Stimulated activated naive B cell treated with anti-CD40 and anti-IgM and Interleukin-4, amounts not matched to agents 10 μg/mL and 1 μg/mL and 100 μg/mL, for 72 hours (primary cell): ENCODE data around the gene POLR2J.
"Not testable (repeated sequence)": the region's sequence is repeated elsewhere in the genome, so short reads cannot be mapped to it uniquely, and the experiment has no call there.

Source experiments
- ATAC-seq, 2 donors: fragments of 150-1000 bp; cut with Tn5 transposase; replicated peaks; 2 replicates each; pipeline ENCODE4 v1.10.0; 2021; ENCODE audit warnings: moderate library complexity in 1 of 2
- DNase-seq: peaks from one replicate; pipeline ENCODE4 v3.0.0; 2021
- H3K27ac Mint-ChIP-seq: one replicate; pipeline ENCODE4 v1.8.0; 2022; ENCODE audit warnings: mild to moderate bottlenecking, mixed read lengths
- H3K27me3 Mint-ChIP-seq, 2 donors: one replicate each; pipeline ENCODE4 v1.8.0; 2022; ENCODE audit warnings: mixed read lengths in 2 of 2
- H3K36me3 Mint-ChIP-seq, 2 donors: one replicate each; pipeline ENCODE4 v1.8.0; 2022; ENCODE audit warnings: mixed read lengths in 2 of 2, mild to moderate bottlenecking in 1 of 2
- H3K4me1 Mint-ChIP-seq, 2 donors: one replicate each; pipeline ENCODE4 v1.8.0; 2022; ENCODE audit warnings: mixed read lengths in 2 of 2, mild to moderate bottlenecking in 1 of 2
- H3K4me3 Mint-ChIP-seq, 2 donors: one replicate each; pipeline ENCODE4 v1.8.0; 2022; ENCODE audit warnings: mild to moderate bottlenecking in 2 of 2, mixed read lengths in 2 of 2, moderate library complexity in 1 of 2
- H3K9me3 Mint-ChIP-seq, 2 donors: one replicate each; pipeline ENCODE4 v1.8.0; 2022; ENCODE audit warnings: mixed read lengths in 2 of 2, mild to moderate bottlenecking in 1 of 2

The POLR2J gene

DNA sequence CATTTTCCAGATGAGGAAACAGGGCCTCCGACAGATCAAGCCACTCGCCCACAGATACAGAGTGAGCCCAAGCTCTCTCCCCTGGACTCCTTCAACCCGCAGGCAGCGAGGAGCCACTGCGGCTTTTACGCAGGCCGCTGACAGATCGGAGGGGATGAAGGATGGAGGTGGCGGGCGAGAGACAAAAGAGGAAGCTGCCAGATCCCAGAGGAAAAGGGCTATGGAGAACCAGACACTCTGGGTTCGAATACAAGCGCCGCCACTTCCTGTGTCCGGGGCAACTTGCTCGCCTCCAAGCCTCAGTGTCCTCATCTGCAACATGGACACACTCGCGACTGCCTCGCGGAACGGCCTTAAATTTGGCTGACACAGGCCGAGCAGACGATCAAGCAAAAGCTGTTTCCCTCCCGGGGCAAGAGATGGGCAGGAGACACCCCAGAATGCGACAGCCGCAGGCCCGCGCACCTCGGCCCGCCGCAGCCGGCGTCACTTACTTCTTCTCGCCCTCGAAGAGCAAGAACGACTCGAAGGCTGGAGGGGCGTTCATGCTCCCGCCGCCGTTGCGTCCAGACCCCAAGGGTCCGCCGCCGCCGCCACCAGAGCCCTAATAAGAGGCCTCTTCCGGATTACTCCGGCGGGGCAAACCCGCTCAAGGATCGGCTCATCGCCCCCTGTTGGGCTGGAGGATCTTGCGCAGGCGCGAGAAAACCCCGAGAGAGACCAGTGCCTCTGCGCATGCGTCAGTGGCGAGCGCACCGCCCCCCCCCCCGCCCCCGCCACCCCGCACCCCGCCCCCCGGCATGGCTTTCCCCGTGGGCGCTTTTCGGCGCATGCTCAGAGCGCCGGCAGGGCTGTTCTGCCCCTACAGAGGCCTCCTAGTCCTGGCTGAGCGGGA, at the start of gene POLR2J:
Gene POLR2J (minus strand): TSS at position 609 of the 895 bp plus-strand sequence. CDS start 62 bp downstream, at position 547.
- not testable (repeated sequence) for H3K36me3 Mint-ChIP-seq

DNA sequence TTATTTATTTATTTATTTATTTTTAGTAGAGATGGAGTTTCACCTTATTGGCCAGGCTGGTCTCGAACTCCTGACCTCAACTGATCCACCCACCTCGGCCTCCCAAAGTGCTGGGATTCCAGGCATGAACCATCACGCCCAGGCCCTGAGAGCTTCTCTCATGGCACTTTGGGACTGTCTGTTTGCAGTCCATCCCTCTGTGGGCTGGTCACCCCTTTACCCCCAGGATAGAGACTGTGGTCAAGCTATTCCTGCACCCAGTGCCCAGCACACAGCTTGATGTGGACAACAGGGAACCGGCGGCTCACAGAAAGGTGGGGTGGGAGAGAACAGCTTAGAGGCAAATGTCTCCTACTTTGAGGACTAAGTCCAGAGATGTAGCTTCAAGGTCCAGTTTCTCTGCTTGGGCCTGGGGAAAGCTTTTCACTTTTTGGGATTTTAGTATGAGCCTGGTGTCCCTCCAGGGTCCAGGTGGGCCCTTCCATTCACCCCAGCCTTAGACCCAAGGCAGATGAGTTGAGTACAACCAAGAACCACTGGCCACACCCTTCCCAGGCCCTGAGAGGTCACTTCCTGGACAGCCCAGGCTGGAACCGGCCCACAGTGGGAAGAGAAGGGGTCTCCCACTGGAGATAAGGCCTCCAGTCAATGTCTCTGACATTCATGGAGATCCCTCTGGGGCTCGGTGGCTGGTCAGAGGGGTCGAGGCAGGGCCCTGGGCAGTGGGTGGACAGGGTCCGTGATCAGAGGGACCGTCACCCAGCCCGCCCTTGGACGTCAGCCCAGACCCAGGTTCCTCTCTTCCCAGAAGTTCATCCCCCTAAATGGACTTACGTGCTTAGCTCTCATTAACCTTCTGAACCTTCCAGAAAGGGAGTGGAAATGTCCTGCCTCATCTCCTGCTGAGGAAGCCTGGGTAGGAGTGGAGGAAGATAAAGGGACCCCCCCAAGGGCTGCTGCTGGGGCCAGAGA, 49.4 kb upstream of the POLR2J start:
- not testable (repeated sequence) for H3K4me3 Mint-ChIP-seq, H3K27ac Mint-ChIP-seq, DNase-seq, H3K36me3 Mint-ChIP-seq, H3K4me1 Mint-ChIP-seq, H3K27me3 Mint-ChIP-seq, ATAC-seq, H3K9me3 Mint-ChIP-seq

More for the DNA sequence above, at the start of gene POLR2J:
- H3K4me3 Mint-ChIP-seq: peak within 1 kb of the TSS; percentile 82 to 90
- H3K27me3 Mint-ChIP-seq, H3K9me3 Mint-ChIP-seq, H3K4me1 Mint-ChIP-seq: not testable (repeated sequence)
- ATAC-seq (peak; percentile 89 to 92), DNase-seq (peak; percentile 99)
- H3K27ac Mint-ChIP-seq: peak within 1 kb of the TSS; percentile 87

DNA sequence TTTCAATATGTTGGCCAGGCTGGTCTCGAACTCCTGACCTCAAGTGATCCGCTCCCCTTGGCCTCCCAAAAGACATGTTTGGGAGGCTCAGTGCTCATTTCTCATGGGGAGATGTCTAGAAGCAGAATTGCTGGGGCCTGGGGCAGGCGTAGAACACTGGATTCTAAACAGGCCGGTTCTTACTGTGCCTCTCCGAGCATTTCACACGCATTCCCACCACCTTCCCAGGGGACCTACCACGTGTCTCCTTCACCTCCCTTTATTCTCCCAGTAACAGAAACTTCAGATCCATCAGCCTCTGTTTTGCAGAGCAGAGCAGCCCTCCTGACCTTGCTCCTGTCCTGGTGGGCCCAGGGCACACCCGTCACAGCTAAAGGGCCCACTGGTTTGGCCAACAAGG, 48.5 kb upstream of the POLR2J start:
- H3K36me3 Mint-ChIP-seq, H3K27me3 Mint-ChIP-seq, H3K9me3 Mint-ChIP-seq, H3K27ac Mint-ChIP-seq, H3K4me3 Mint-ChIP-seq, H3K4me1 Mint-ChIP-seq, DNase-seq, ATAC-seq: not testable (repeated sequence)

DNA sequence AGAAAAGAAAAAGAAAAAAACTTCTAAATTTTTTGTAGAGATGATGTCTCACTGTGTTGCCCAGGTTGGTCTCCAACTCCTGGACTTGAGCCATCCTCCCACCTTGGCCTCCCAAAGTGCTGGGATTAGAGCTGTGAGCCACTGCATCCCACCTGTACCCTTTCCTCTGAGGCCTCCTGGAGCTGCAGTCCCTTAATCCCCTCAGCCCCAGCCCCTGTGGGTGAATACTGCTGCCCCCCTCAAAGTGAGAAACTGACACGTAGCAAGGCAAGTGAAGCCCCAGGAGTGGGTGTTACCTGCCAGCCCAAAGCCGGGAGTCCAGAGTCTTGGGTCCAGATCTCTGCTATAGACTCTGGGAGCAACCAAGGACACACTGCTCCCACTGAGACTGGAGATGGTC, 46.1 kb upstream of the POLR2J start:
- H3K9me3 Mint-ChIP-seq, H3K36me3 Mint-ChIP-seq, H3K27me3 Mint-ChIP-seq, H3K4me3 Mint-ChIP-seq, H3K27ac Mint-ChIP-seq, H3K4me1 Mint-ChIP-seq, DNase-seq: not testable (repeated sequence)
- peak; percentile 7 to 14 for ATAC-seq

DNA sequence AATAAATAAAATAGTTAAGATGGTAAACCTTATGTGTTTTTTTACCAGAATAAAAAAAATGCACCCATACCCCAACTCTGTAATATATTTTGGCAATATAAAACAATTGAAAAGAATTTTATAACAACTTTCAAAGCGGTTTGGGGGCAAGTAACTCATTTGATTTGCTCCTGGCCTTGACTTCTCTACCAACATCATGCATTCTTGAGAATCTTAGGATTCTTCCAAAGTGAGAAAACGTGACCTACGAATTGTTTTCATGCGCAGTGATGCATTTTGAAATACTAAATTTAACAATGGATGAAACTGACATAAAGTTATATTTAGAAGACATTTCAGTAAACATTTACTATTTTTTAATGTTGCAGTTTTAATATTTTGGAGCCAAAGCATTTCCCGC, 42.1 kb upstream of the POLR2J start:
- H3K4me3 Mint-ChIP-seq, H3K27me3 Mint-ChIP-seq, H3K27ac Mint-ChIP-seq, ATAC-seq, H3K9me3 Mint-ChIP-seq, H3K36me3 Mint-ChIP-seq, DNase-seq, H3K4me1 Mint-ChIP-seq: not testable (repeated sequence)

DNA sequence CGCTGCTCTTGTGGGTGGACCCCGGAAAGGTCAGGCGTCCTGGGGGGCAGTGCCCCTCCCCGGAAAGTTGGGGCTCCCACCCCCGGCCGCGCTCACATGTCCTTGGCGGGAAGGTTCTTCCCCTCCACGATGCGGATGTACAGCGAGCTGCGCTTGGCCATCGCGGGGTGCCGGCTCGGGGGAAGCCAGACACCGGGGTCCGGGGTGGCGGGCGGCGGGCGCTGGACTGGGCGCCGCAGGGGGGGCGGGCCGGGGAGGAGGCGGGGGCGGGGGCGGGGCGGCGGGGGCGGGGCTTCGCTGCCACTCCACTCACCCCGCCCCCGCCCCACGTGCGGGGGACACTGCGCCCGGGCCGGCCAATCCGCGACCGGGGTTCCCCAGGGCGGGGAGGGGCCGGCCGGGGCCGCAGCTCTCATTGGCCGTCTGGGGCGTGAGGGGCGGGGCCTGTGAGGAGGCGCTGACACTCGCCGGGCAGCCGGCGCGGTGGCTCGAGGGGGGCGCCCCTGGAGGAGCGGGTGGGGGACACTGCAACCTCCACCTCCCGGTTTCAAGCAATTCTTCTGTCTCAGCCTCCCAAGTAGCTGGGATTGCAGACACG, 38.9 kb upstream of the POLR2J start, which contains the start of gene RASA4B:
Gene RASA4B (minus strand): TSS at position 228 of the 598 bp plus-strand sequence. CDS start 67 bp downstream, at position 161.
- ATAC-seq: peak; percentile 70 to 81
- H3K4me3 Mint-ChIP-seq: peak within 1 kb of the TSS; percentile 52 to 56
- H3K27ac Mint-ChIP-seq, H3K36me3 Mint-ChIP-seq, H3K9me3 Mint-ChIP-seq, H3K27me3 Mint-ChIP-seq, H3K4me1 Mint-ChIP-seq, DNase-seq: not testable (repeated sequence)

DNA sequence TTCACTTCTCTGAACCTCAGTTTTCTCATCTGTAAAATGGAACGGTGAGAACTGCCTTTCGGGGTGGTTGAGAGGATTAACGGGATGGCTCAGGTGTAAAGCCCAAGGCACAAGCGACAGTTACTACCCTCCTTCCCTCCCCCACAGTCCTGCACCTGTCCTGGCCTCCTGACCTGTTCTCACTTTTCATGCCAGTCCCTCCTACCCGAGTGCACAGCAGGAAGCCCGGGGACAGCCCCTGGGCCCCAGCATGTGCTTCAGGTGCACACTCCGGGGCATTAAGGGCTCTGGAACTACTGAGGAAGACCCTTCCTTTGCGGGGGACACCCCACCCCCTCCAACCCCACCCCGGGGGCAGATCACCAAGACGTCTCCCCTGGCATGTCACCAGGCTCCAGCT, 38.2 kb upstream of the POLR2J start:
- not testable (repeated sequence) for H3K27me3 Mint-ChIP-seq, H3K4me3 Mint-ChIP-seq, H3K9me3 Mint-ChIP-seq, H3K36me3 Mint-ChIP-seq, DNase-seq, H3K4me1 Mint-ChIP-seq, H3K27ac Mint-ChIP-seq
- peak; percentile 51 to 60 for ATAC-seq

DNA sequence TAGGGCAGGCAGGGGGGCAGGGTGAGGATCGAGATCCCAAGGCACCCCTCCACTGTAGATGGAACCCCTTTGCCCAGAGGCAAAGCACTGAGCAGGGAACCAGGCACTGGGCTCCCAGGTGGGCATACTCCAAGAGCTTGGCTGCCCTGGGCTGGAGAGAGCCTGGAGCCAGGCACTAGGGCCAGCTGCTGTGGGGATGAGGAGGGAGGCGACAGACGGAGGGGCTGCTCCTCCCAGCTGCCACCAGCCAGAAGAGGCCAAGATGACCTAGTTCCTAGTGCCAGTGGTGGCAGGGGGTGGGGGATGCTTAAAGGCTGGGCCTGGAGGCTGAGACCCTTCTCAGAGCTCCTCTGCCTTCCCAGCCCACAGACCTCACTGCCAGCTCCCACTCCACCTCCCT, 37.2 kb upstream of the POLR2J start:
- H3K4me1 Mint-ChIP-seq, H3K9me3 Mint-ChIP-seq, ATAC-seq, DNase-seq, H3K36me3 Mint-ChIP-seq, H3K27ac Mint-ChIP-seq, H3K27me3 Mint-ChIP-seq, H3K4me3 Mint-ChIP-seq: not testable (repeated sequence)

DNA sequence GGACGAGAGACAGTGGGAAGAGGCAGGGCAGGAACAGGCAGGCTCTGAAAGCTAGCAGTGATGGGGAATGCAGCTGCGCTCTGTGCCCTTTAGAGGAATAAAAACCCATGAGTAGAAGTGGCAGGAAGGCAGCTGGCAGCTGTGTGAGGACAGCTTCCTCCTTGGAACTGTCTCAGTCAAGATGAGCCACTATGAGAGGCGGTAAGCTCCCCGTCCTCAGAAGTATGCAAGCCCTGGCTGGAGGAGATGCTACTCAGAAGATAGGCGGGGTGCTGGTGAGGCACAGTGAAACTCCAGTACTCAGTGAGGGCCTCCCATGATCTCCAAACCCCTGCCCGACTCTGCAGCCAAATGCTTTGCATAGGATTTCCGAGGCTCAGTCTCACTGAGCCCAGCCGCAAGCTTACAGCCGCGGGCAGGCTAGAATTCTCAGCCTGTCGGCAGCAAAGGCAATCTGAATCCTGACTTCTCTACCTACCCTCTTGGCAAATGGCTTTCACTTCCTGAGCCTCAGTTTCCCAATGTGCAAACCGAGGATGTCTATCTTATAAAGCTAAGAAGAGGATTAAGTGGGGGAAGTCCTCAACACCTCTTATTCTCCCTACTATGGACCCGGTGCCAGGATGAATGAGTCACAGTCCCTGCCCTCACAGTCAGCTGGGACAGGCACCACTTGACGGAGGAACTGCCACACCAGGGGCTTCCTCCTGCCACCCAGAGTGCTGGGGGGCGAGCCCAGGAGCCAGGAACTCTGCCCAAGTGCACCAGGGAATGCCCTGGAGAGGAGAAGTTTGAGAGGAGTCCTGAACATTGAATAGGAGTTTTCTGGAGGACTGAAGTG, 36.4 kb upstream of the POLR2J start:
- H3K27ac Mint-ChIP-seq, H3K9me3 Mint-ChIP-seq, H3K4me1 Mint-ChIP-seq, DNase-seq, H3K27me3 Mint-ChIP-seq, H3K4me3 Mint-ChIP-seq, H3K36me3 Mint-ChIP-seq: not testable (repeated sequence)
- peak; percentile 19 for ATAC-seq

DNA sequence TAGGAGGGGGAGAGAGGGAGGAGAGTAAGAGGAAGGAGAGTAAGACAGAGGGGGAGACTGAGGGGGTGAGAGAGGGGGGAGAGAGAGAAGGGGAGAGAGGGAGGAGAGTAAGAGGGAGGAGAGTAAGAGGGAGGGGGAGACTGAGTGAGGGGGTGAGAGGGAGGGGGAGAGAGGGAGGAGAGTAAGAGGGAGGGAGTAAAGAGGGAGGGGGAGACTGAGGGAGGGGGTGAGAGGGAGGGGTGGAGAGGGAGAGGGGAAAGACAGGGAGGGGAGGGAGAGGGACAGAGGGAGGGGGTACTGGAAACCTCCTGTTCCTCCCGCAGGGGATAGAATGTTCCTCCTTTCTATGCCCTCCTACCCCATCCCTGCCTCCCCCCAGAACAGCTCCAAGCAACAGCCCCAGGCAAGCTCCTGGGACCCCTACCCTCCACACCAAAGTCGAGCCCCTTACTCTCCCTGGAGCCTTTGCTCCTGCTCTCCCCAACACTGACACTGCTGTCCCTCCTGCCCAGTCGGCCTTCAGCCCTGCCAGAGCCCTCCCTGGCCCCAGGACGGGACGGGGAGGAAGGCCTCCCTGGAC, 34.0 kb upstream of the POLR2J start:
- H3K4me1 Mint-ChIP-seq, H3K27me3 Mint-ChIP-seq, H3K36me3 Mint-ChIP-seq, H3K9me3 Mint-ChIP-seq, ATAC-seq, DNase-seq: not testable (repeated sequence)
- Mint-ChIP-seq H3K27ac (peak overlapping the region; percentile 89), H3K4me3 (peak overlapping the region; percentile 64 to 75)

DNA sequence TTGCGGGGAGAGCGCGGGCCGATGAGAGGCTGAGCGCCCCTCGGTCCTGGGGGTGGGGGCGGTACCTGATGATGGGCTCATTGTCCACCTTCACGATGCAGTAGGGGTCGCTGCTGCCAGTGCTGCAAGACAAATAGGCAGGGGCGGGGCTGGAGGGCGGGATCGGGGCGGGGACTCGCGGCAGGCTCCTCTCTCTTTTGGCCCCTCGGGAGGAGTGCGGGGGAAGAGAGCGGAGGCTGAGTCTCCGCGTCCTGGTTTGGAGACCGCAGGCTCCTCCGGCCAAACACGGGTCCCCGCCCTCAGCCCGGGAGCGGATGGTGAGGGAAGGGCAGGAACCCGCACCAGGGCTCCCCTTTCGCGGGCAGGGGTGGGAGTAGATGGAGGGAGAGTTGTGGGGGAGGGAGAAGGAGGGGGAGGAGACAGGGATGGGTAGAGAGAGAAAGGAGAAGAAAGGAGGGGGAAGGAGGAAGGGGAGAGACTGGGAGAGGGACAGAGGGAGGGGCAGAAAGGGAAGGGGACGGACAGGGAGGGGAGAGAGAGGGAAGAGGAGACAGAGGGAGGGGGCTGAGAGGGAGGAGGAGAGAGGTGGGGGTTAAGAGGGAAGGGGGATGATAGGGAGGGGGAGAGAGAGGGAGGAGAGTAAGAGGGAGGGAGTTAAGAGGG, 33.3 kb upstream of the POLR2J start:
- not testable (repeated sequence) for H3K4me1 Mint-ChIP-seq, H3K27me3 Mint-ChIP-seq, H3K27ac Mint-ChIP-seq, DNase-seq, H3K36me3 Mint-ChIP-seq, H3K9me3 Mint-ChIP-seq
- ATAC-seq: peak; percentile 45 to 61
- H3K4me3 Mint-ChIP-seq: peak overlapping the region in 1 of 2 donors; percentile 75

DNA sequence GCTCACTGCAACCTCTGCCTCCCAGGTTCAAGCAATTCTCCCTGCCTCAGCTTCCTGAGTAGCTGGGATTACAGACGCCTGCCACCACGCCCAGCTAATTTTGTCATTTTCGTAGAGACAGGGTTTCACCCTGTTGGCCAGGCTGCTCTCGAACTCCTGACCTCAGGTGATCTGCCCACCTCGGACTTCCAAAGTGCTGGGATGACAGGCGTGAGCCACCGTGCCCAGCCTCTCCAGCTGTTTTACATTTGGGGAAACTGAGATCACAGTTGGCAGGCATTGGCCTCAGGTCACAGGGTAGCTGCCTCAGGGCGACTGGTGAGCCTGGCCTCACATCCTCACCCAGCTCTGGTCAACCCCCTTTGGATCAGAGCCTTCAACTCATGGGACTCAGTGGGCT, 31.9 kb upstream of the POLR2J start:
- not testable (repeated sequence) for H3K27ac Mint-ChIP-seq, H3K4me1 Mint-ChIP-seq, H3K4me3 Mint-ChIP-seq, H3K9me3 Mint-ChIP-seq, ATAC-seq, H3K36me3 Mint-ChIP-seq, DNase-seq, H3K27me3 Mint-ChIP-seq
